ENCODE data around the gene SBNO1.

SBNO1 gene

GRCh38 chr12:123346946-123347345, 17.7 kb downstream of the SBNO1 start:
- Histone ChIP-seq H3K4ac (ENCODE audit: low read depth, low read length) (no peak overlapping the region), H3K4me1 (ENCODE audit: control insufficient read depth in 1 of 2, insufficient read depth in 2 of 2, low read length in 2 of 2) (no peaks in the 10 kb centered on the region), H3K27me3 (ENCODE audit: insufficient read depth, low read length) (no peaks in the 10 kb centered on the region), H2AFZ (ENCODE audit: insufficient read depth, low read length, poor library complexity) (no peak overlapping the region), H3K14ac (ENCODE audit: low read length) (no peak overlapping the region), H3K36me3 (ENCODE audit: control insufficient read depth in 1 of 2, insufficient read depth in 2 of 2, low read length in 2 of 2) (peaks cover 29 to 37% of the 10 kb centered on the region in 2 experiments), H4K8ac (ENCODE audit: low read depth, low read length) (no peak overlapping the region), H2BK5ac (ENCODE audit: low read depth, low read length, poor library complexity) (no peak overlapping the region), H3K9me3 (ENCODE audit: insufficient read depth, low read depth, low read length) (no peaks in the 10 kb centered on the region), H2BK12ac (ENCODE audit: low read length) (no peak overlapping the region), H3K4me3 (ENCODE audit: low read depth, low read length) (no peak overlapping the region), H2BK120ac (ENCODE audit: insufficient read depth, low read length, poor library complexity) (no peak overlapping the region), H3K9ac (ENCODE audit: low read length) (no peak overlapping the region), H3K79me1 (ENCODE audit: low read length) (no peaks in the 10 kb centered on the region), H4K12ac (ENCODE audit: low read depth, low read length) (no peak overlapping the region), H3K18ac (ENCODE audit: low read length) (no peak overlapping the region), H3K4me2 (ENCODE audit: low read length) (no peak overlapping the region), H3K79me2 (ENCODE audit: control insufficient read depth, insufficient read depth, low read length, poor library complexity) (peaks cover 2% of the 10 kb centered on the region), H3K23ac (ENCODE audit: low read length) (no peak overlapping the region), H4K91ac (ENCODE audit: low read depth, low read length) (no peak overlapping the region), H2AK5ac (ENCODE audit: low read length) (no peak overlapping the region), H3K27ac (ENCODE audit: low read depth, low read length) (no peak overlapping the region)
- WGBS (ENCODE audit: extremely low coverage, insufficient coverage, insufficient read length): no CpG with 5 or more reads among the region's 12 CpGs
- peak in 1 of 2 donors; percentile 23 for DNase-seq

GRCh38 chr12:123344086-123344485, 20.6 kb downstream of the SBNO1 start:
- Histone ChIP-seq H3K14ac (ENCODE audit: low read length) (no peak overlapping the region), H2AFZ (ENCODE audit: insufficient read depth, low read length, poor library complexity) (no peak overlapping the region), H2BK120ac (ENCODE audit: insufficient read depth, low read length, poor library complexity) (no peak overlapping the region), H3K23ac (ENCODE audit: low read length) (no peak overlapping the region), H3K4me3 (ENCODE audit: low read depth, low read length) (no peak overlapping the region), H4K8ac (ENCODE audit: low read depth, low read length) (no peak overlapping the region), H2BK12ac (ENCODE audit: low read length) (no peak overlapping the region), H3K4me1 (ENCODE audit: control insufficient read depth in 1 of 2, insufficient read depth in 2 of 2, low read length in 2 of 2) (no peaks in the 10 kb centered on the region), H3K36me3 (ENCODE audit: control insufficient read depth in 1 of 2, insufficient read depth in 2 of 2, low read length in 2 of 2) (peaks cover 36 to 37% of the 10 kb centered on the region in 2 experiments), H2AK5ac (ENCODE audit: low read length) (no peak overlapping the region), H3K9me3 (ENCODE audit: insufficient read depth, low read depth, low read length) (no peaks in the 10 kb centered on the region), H4K12ac (ENCODE audit: low read depth, low read length) (no peak overlapping the region), H2BK5ac (ENCODE audit: low read depth, low read length, poor library complexity) (no peak overlapping the region), H3K4ac (ENCODE audit: low read depth, low read length) (no peak overlapping the region), H3K4me2 (ENCODE audit: low read length) (no peak overlapping the region), H4K91ac (ENCODE audit: low read depth, low read length) (no peak overlapping the region), H3K79me1 (ENCODE audit: low read length) (no peaks in the 10 kb centered on the region), H3K79me2 (ENCODE audit: control insufficient read depth, insufficient read depth, low read length, poor library complexity) (no peaks in the 10 kb centered on the region), H3K9ac (ENCODE audit: low read length) (no peak overlapping the region), H3K18ac (ENCODE audit: low read length) (no peak overlapping the region), H3K27ac (ENCODE audit: low read depth, low read length) (no peak overlapping the region), H3K27me3 (ENCODE audit: insufficient read depth, low read length) (no peaks in the 10 kb centered on the region)
- no CpG with 5 or more reads among the region's 6 CpGs for WGBS (ENCODE audit: extremely low coverage, insufficient coverage, insufficient read length)
- DNase-seq: no peak

- Histone ChIP-seq H2BK120ac (ENCODE audit: insufficient read depth, low read length, poor library complexity) (no peak overlapping the region), H3K4me2 (ENCODE audit: low read length) (no peak overlapping the region), H3K4ac (ENCODE audit: low read depth, low read length) (no peak overlapping the region), H3K9me3 (ENCODE audit: insufficient read depth, low read depth, low read length) (no peaks in the 10 kb centered on the region), H2BK12ac (ENCODE audit: low read length) (no peak overlapping the region), H2AK5ac (ENCODE audit: low read length) (no peak overlapping the region), H3K4me1 (ENCODE audit: control insufficient read depth in 1 of 2, insufficient read depth in 2 of 2, low read length in 2 of 2) (no peaks in the 10 kb centered on the region), H3K36me3 (ENCODE audit: control insufficient read depth in 1 of 2, insufficient read depth in 2 of 2, low read length in 2 of 2) (peaks cover 32 to 36% of the 10 kb centered on the region in 2 experiments), H3K79me2 (ENCODE audit: control insufficient read depth, insufficient read depth, low read length, poor library complexity) (no peaks in the 10 kb centered on the region), H2AFZ (ENCODE audit: insufficient read depth, low read length, poor library complexity) (no peak overlapping the region), H3K9ac (ENCODE audit: low read length) (no peak overlapping the region), H3K79me1 (ENCODE audit: low read length) (no peaks in the 10 kb centered on the region), H3K18ac (ENCODE audit: low read length) (no peak overlapping the region), H2BK5ac (ENCODE audit: low read depth, low read length, poor library complexity) (no peak overlapping the region), H4K91ac (ENCODE audit: low read depth, low read length) (no peak overlapping the region), H3K4me3 (ENCODE audit: low read depth, low read length) (no peak overlapping the region), H3K23ac (ENCODE audit: low read length) (no peak overlapping the region), H3K27ac (ENCODE audit: low read depth, low read length) (no peak overlapping the region), H4K12ac (ENCODE audit: low read depth, low read length) (no peak overlapping the region), H3K14ac (ENCODE audit: low read length) (no peak overlapping the region), H4K8ac (ENCODE audit: low read depth, low read length) (no peak overlapping the region), H3K27me3 (ENCODE audit: insufficient read depth, low read length) (no peaks in the 10 kb centered on the region)
- WGBS (ENCODE audit: extremely low coverage, insufficient coverage, insufficient read length): no CpG with 5 or more reads among the region's 5 CpGs
- DNase-seq: no peak
Measured at GRCh38 chr12:123337070-123337469, 27.6 kb downstream of the SBNO1 start.

- H3K14ac ChIP-seq (ENCODE audit: low read length): no peak overlapping the region
- H3K4ac ChIP-seq (ENCODE audit: low read depth, low read length): no peak overlapping the region
- no peak overlapping the region for H2BK12ac ChIP-seq (ENCODE audit: low read length)
- no peaks in the 10 kb centered on the region for H3K4me1 ChIP-seq (ENCODE audit: control insufficient read depth in 1 of 2, insufficient read depth in 2 of 2, low read length in 2 of 2)
- H3K27ac ChIP-seq (ENCODE audit: low read depth, low read length): no peak overlapping the region
- no peak overlapping the region for H4K91ac ChIP-seq (ENCODE audit: low read depth, low read length)
- WGBS (ENCODE audit: extremely low coverage, insufficient coverage, insufficient read length): no CpG with 5 or more reads among the region's 8 CpGs
- no peak overlapping the region for H2BK120ac ChIP-seq (ENCODE audit: insufficient read depth, low read length, poor library complexity)
- no peaks in the 10 kb centered on the region for H3K79me1 ChIP-seq (ENCODE audit: low read length)
- DNase-seq: no peak
- H4K8ac ChIP-seq (ENCODE audit: low read depth, low read length): no peak overlapping the region
- no peak overlapping the region for H3K4me2 ChIP-seq (ENCODE audit: low read length)
- H2AK5ac ChIP-seq (ENCODE audit: low read length): no peak overlapping the region
- no peak overlapping the region for H3K9ac ChIP-seq (ENCODE audit: low read length)
- no peaks in the 10 kb centered on the region for H3K79me2 ChIP-seq (ENCODE audit: control insufficient read depth, insufficient read depth, low read length, poor library complexity)
- H3K4me3 ChIP-seq (ENCODE audit: low read depth, low read length): no peak overlapping the region
- H2BK5ac ChIP-seq (ENCODE audit: low read depth, low read length, poor library complexity): no peak overlapping the region
- H3K27me3 ChIP-seq (ENCODE audit: insufficient read depth, low read length): no peaks in the 10 kb centered on the region
- H3K23ac ChIP-seq (ENCODE audit: low read length): no peak overlapping the region
- H3K18ac ChIP-seq (ENCODE audit: low read length): no peak overlapping the region
- no peak overlapping the region for H4K12ac ChIP-seq (ENCODE audit: low read depth, low read length)
- H3K36me3 ChIP-seq (ENCODE audit: control insufficient read depth in 1 of 2, insufficient read depth in 2 of 2, low read length in 2 of 2): peaks cover 38% of the 10 kb centered on the region in 2 experiments
- H3K9me3 ChIP-seq (ENCODE audit: insufficient read depth, low read depth, low read length): no peaks in the 10 kb centered on the region
- no peak overlapping the region for H2AFZ ChIP-seq (ENCODE audit: insufficient read depth, low read length, poor library complexity)
Measured at GRCh38 chr12:123336530-123336929, 28.1 kb downstream of the SBNO1 start.
